SK-N-SH (cell line): ENCODE results near the gene DENND2A.

Source experiments
- EP300 ChIP-seq, 2 experiments: IDR thresholded peaks; 2 replicates each; pipeline versions ENCODE4 v1.4.0 to v1.6.1; 2012; ENCODE audit warnings: borderline replicate concordance in 1 of 2, low read depth in 1 of 2, low read length in 1 of 2
- TF ChIP-seq, protein P1 (sequence below): fragments of 200-600 bp; sonication (generic); IDR thresholded peaks from 2 replicates; pipeline ENCODE4 v1.6.1; 2017; ENCODE audit warnings: antibody characterized with exemption, mild to moderate bottlenecking, moderate library complexity

DNA sequence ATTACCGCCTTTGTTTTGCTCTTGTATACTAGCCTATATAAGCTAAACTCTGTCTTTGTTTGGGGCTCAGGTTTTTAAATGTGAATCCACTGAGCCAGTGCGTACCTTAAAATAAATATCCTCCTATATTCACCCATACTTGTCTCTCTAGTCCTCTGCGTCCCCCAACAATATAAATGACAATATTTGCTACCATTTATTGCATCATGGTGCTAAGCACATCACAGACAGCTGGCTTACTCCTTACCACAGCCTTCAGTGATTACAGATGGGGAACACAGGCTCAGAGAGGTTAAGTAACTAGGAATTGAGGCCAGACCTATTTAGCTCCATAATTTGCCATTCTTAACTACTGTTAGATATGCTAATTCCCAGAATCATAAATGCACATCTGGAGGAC lies 28.7 kb upstream of the DENND2A start:
- TF ChIP-seq, protein P1, sequence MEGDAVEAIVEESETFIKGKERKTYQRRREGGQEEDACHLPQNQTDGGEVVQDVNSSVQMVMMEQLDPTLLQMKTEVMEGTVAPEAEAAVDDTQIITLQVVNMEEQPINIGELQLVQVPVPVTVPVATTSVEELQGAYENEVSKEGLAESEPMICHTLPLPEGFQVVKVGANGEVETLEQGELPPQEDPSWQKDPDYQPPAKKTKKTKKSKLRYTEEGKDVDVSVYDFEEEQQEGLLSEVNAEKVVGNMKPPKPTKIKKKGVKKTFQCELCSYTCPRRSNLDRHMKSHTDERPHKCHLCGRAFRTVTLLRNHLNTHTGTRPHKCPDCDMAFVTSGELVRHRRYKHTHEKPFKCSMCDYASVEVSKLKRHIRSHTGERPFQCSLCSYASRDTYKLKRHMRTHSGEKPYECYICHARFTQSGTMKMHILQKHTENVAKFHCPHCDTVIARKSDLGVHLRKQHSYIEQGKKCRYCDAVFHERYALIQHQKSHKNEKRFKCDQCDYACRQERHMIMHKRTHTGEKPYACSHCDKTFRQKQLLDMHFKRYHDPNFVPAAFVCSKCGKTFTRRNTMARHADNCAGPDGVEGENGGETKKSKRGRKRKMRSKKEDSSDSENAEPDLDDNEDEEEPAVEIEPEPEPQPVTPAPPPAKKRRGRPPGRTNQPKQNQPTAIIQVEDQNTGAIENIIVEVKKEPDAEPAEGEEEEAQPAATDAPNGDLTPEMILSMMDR, result no peak
- TF ChIP-seq EP300 (IDR thresholded peaks at IDR 0.05; ENCODE audit: borderline replicate concordance in 1 of 2, low read depth in 1 of 2, low read length in 1 of 2), result no peak
